GM12878 (cell line): ENCODE results near the gene FNDC3B.

Experiments
- CTCF ChIP-seq, 3 experiments: IDR thresholded peaks in 2 of 3; conservative IDR thresholded peaks in 1 of 3; 2 replicates each; pipeline ENCODE4 v1.5.1; 2011; ENCODE audit warnings: low read depth in 3 of 3, low read length in 3 of 3, mild to moderate bottlenecking in 3 of 3, control low read depth in 2 of 3, moderate library complexity in 2 of 3, inconsistent platforms in 1 of 3, mixed read lengths in 1 of 3; ENCODE audit not compliant: control insufficient read depth in 2 of 3, insufficient read depth in 1 of 3; ENCODE audit errors: extremely low read depth in 1 of 3
- ESRRA ChIP-seq: IDR thresholded peaks from 2 replicates; pipeline ENCODE4 v1.6.1; 2012; ENCODE audit warnings: mild to moderate bottlenecking, low read length, improper control_type of control experiment
- POLR2AphosphoS5 ChIP-seq: IDR thresholded peaks from 2 replicates; pipeline ENCODE4 v1.6.1; 2011; ENCODE audit warnings: mild to moderate bottlenecking, low read length, inconsistent platforms
- REST ChIP-seq: IDR thresholded peaks from 2 replicates; pipeline ENCODE4 v1.6.1; 2012; ENCODE audit warnings: mild to moderate bottlenecking, low read depth, low read length
- ZNF274 ChIP-seq: IDR thresholded peaks from one replicate; pipeline ENCODE4 v1.8.0; 2011; ENCODE audit not compliant: insufficient read length, insufficient read depth

GRCh38 chr3:172171396-172172075 lies 132.2 kb downstream of the FNDC3B start:
- TF ChIP-seq ESRRA (no peak), CTCF (IDR thresholded peaks at IDR 0.05 in 2 of 3, conservative IDR thresholded peaks at IDR 0.05 in 1 of 3; ENCODE audit: control insufficient read depth in 2 of 3, extremely low read depth in 1 of 3, insufficient read depth in 1 of 3, low read depth in 3 of 3, low read length in 3 of 3) (no peak), ZNF274 (no peak), POLR2AphosphoS5 (no peak), REST (no peak)
